SK-N-SH treated with all-trans-retinoic acid at 6 μM for 48 hours (cell line): ENCODE measurements around the gene RETSAT.

ENCODE experiments used
- BACH2 ChIP-seq: fragments of 250-450 bp; sonication (Bioruptor Pico); IDR thresholded peaks from 2 replicates; pipeline ENCODE4 v1.9.0; 2021; ENCODE audit warnings: mild to moderate bottlenecking, borderline replicate concordance
- CREB5 ChIP-seq: fragments of 250-450 bp; sonication (Bioruptor Pico); IDR thresholded peaks from 2 replicates; pipeline ENCODE4 v1.5.1; 2020; ENCODE audit warnings: low read depth, mild to moderate bottlenecking, moderate library complexity
- CSDC2 ChIP-seq: fragments of 250-450 bp; sonication (Bioruptor Pico); IDR thresholded peaks from 2 replicates; pipeline ENCODE4 v1.5.0; 2020; ENCODE audit warnings: mild to moderate bottlenecking, moderate library complexity
- PATZ1 ChIP-seq: fragments of 250-450 bp; sonication (Bioruptor Pico); IDR thresholded peaks from 2 replicates; pipeline ENCODE4 v1.8.0; 2020; ENCODE audit warnings: mild to moderate bottlenecking, moderate library complexity, borderline replicate concordance
- POU6F1 ChIP-seq: fragments of 250-450 bp; sonication (Bioruptor Pico); IDR thresholded peaks from 2 replicates; pipeline ENCODE4 v1.8.0; 2021; ENCODE audit warnings: low read depth, mild to moderate bottlenecking, moderate library complexity, borderline replicate concordance
- RARB ChIP-seq: fragments of 250-450 bp; sonication (Bioruptor Pico); IDR thresholded peaks from 2 replicates; pipeline ENCODE4 v1.8.0; 2021; ENCODE audit warnings: mild to moderate bottlenecking, moderate library complexity
- TOX ChIP-seq: fragments of 250-450 bp; sonication (Bioruptor Pico); IDR thresholded peaks from 2 replicates; pipeline ENCODE4 v1.8.0; 2021; ENCODE audit warnings: mild to moderate bottlenecking, moderate library complexity, borderline replicate concordance
- TSHZ2 ChIP-seq: fragments of 250-450 bp; sonication (Bioruptor Pico); IDR thresholded peaks from 2 replicates; pipeline ENCODE4 v1.5.0; 2020; ENCODE audit warnings: mild to moderate bottlenecking, moderate library complexity

- no peak for TF ChIP-seq TOX (CRISPR knock-in tag)
- no peak for TF ChIP-seq PATZ1 (CRISPR knock-in tag)
- TF ChIP-seq CREB5 (CRISPR knock-in tag): no peak
- no peak for TF ChIP-seq BACH2 (CRISPR knock-in tag)
- no peak for TF ChIP-seq RARB (CRISPR knock-in tag)
- TF ChIP-seq TSHZ2 (CRISPR knock-in tag): no peak
- no peak for TF ChIP-seq CSDC2
- TF ChIP-seq POU6F1 (CRISPR knock-in tag): no peak
These were observed 45.7 kb upstream of the RETSAT start for GRCh38 chr2:85400023-85400422.
